Keratinocyte (primary cell): ENCODE data around the gene QRICH1. TPM values are rescaled to one million over a fixed set of nuclear protein-coding genes. Genes with fewer than 3 reads are reported as not detected.

Source experiments
- DNase-seq: peaks from one replicate; pipeline ENCODE4 v3.0.0-alpha.2; 2011; ENCODE audit warnings: low read depth, missing footprints, low spot score
- FAIRE-seq: peaks from 2 replicates; lab custom pipeline; 2011; peaks lifted over from hg19 to GRCh38; lab: Jason Lieb, UNC
- H2AFZ ChIP-seq: 2 replicates; pipeline ENCODE4 v1.6.0; 2012; ENCODE audit warnings: low read length, control low read depth, inconsistent platforms; ENCODE audit not compliant: control insufficient read depth
- H3K27ac ChIP-seq: 2 replicates; pipeline ENCODE4 v1.5.1; 2011; ENCODE audit warnings: low read length; ENCODE audit not compliant: control insufficient read depth, insufficient read depth
- H3K27me3 ChIP-seq: 3 replicates; pipeline ENCODE4 v1.6.0; 2011; ENCODE audit warnings: low read length; ENCODE audit not compliant: control insufficient read depth, insufficient read depth; ENCODE audit errors: extremely low read depth
- H3K36me3 ChIP-seq, 2 experiments: 2 replicates in 1 of 2; 3 replicates in 1 of 2; pipeline ENCODE4 v1.5.1; 2011; ENCODE audit warnings: low read length in 2 of 2, mild to moderate bottlenecking in 1 of 2; ENCODE audit not compliant: control insufficient read depth in 2 of 2, insufficient read depth in 2 of 2; ENCODE audit errors: extremely low read depth in 1 of 2
- H3K4me1 ChIP-seq: 3 replicates; pipeline ENCODE4 v1.5.1; 2011; ENCODE audit warnings: low read length; ENCODE audit not compliant: control insufficient read depth, insufficient read depth; ENCODE audit errors: extremely low read depth
- H3K4me2 ChIP-seq: 3 replicates; pipeline ENCODE4 v1.6.0; 2011; ENCODE audit warnings: low read depth, low read length; ENCODE audit not compliant: control insufficient read depth, insufficient read depth; ENCODE audit errors: extremely low read depth
- H3K4me3 ChIP-seq, 3 experiments: fragments of 200-600 bp in 1 of 3; sonication (generic) in 1 of 3; 2 replicates in 2 of 3; 3 replicates in 1 of 3; pipeline ENCODE4 v1.5.1; 2011 to 2016; ENCODE audit warnings: low read length in 3 of 3, mild to moderate bottlenecking in 3 of 3, control low read depth in 2 of 3, inconsistent platforms in 1 of 3, low read depth in 1 of 3, mixed read lengths in 1 of 3, mixed run types in 1 of 3, moderate library complexity in 1 of 3; ENCODE audit not compliant: control insufficient read depth in 2 of 3, insufficient read depth in 2 of 3; ENCODE audit errors: extremely low read depth in 1 of 3
- H3K79me2 ChIP-seq: 2 replicates; pipeline ENCODE4 v1.6.0; 2012; ENCODE audit warnings: low read length; ENCODE audit not compliant: control insufficient read depth, insufficient read depth
- H3K9ac ChIP-seq: 3 replicates; pipeline ENCODE4 v1.6.0; 2011; ENCODE audit warnings: low read length; ENCODE audit not compliant: control insufficient read depth, insufficient read depth; ENCODE audit errors: extremely low read depth
- H3K9me1 ChIP-seq: 3 replicates; pipeline ENCODE4 v1.6.0; 2011; ENCODE audit warnings: low read length; ENCODE audit not compliant: control insufficient read depth, insufficient read depth; ENCODE audit errors: extremely low read depth
- H3K9me3 ChIP-seq: 2 replicates; pipeline ENCODE4 v1.5.1; 2012; ENCODE audit warnings: low read depth, low read length; ENCODE audit not compliant: control insufficient read depth
- H4K20me1 ChIP-seq: 3 replicates; pipeline ENCODE4 v1.6.0; 2011; ENCODE audit warnings: low read length; ENCODE audit not compliant: control insufficient read depth, insufficient read depth; ENCODE audit errors: extremely low read depth
- EZH2 ChIP-seq: IDR thresholded peaks from one replicate; pipeline ENCODE4 v1.6.1; 2012; ENCODE audit warnings: inconsistent platforms, mild to moderate bottlenecking, low read length, moderate library complexity
- dilution Hi-C: fragments of 300-500 bp; cut with MboI; formaldehyde crosslinking; loops from one replicate; pipeline ENCODE4 v1.7.0; 2020; ENCODE audit warnings: low sequenced_read_pairs; ENCODE audit not compliant: extremely low pct_ligation_motif_present
- polyA plus RNA-seq, 5 experiments: library from polyadenylated mRNA; depleted of rRNA in 3 of 5; stranded (reverse) in 3 of 5; stranded (forward) in 1 of 5; unstranded in 1 of 5; fragments of >200 nt; gene quantifications; 1 replicate in 1 of 5; 2 replicates in 3 of 5; 3 replicates in 1 of 5; pipeline versions ENCODE4 v1.2.1 to v1.2.3, GENCODE V29; 2011 to 2012; ENCODE audit warnings: missing spikeins in 2 of 5, low read depth in 1 of 5, low replicate concordance in 1 of 5
- TF ChIP-seq, protein P1 (sequence below), 3 experiments: IDR thresholded peaks in 1 of 3; conservative IDR thresholded peaks in 1 of 3; optimal IDR thresholded peaks in 1 of 3; 2 replicates in 2 of 3; 3 replicates in 1 of 3; pipeline versions ENCODE3 to v1.5.1; 2011; ENCODE audit warnings: low read length in 3 of 3, mild to moderate bottlenecking in 3 of 3, moderate library complexity in 2 of 3, control low read depth in 1 of 3, inconsistent platforms in 1 of 3; ENCODE audit not compliant: insufficient read depth in 2 of 3; ENCODE audit errors: extremely low read depth in 1 of 3

Gene QRICH1
- polyA plus RNA-seq, 1 donor (not counting 4 experiments of a cell fraction or from before 2014, with no cell fraction given): 60.4 TPM

DNA sequence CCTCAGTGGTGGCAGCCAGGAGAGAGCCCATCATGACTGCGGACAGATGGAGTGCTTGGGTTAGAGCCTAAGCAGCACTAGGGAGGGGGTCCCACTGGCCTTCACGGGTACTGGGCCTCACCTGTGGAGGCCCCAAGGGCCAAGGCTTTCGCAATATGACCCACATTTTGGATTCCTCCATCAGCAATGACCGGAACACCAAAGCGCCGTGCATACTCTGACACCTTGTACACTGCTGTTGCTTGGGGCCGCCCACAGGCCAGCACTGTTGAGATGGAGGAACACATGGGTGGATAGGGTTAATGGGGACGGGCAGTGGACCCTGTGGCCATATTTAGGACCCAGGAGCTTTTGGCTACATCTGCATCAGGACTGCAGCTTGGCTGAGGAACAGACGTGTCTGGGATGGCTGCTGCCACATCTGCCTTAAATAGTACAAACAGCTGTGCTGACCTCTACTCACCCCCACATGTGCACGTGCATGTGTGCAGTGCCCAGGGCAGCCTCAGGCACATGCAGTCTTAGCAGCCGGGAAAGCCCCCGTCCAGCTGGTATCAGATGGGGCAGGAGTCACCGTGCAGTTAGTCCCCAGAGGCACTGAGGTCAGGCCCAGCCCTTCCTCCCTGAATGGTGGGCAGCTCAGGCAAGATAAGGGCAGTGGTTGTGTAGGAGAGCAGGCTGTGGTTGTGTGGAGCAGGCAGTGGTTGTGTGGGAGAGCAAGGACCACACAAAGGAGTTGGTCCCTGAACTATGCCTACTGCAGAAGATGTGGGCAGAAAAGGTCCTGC is 68.7 kb downstream of the QRICH1 start:
- Histone ChIP-seq H3K9ac (no peak overlapping the region), H3K79me2 (peaks cover 74% of the 10 kb centered on the region), H3K9me3 (no peaks in the 10 kb centered on the region), H3K4me3 (no peak overlapping the region), H4K20me1 (peaks cover 4% of the 10 kb centered on the region), H3K4me2 (no peak overlapping the region), H2AFZ (no peak overlapping the region), H3K27me3 (no peaks in the 10 kb centered on the region), H3K9me1 (peaks cover 3% of the 10 kb centered on the region), H3K27ac (no peak overlapping the region), H3K36me3 (peaks cover 29 to 52% of the 10 kb centered on the region in 2 experiments), H3K4me1 (peaks cover 31% of the 10 kb centered on the region)
- no peak for TF ChIP-seq EZH2
- TF ChIP-seq, protein P1, sequence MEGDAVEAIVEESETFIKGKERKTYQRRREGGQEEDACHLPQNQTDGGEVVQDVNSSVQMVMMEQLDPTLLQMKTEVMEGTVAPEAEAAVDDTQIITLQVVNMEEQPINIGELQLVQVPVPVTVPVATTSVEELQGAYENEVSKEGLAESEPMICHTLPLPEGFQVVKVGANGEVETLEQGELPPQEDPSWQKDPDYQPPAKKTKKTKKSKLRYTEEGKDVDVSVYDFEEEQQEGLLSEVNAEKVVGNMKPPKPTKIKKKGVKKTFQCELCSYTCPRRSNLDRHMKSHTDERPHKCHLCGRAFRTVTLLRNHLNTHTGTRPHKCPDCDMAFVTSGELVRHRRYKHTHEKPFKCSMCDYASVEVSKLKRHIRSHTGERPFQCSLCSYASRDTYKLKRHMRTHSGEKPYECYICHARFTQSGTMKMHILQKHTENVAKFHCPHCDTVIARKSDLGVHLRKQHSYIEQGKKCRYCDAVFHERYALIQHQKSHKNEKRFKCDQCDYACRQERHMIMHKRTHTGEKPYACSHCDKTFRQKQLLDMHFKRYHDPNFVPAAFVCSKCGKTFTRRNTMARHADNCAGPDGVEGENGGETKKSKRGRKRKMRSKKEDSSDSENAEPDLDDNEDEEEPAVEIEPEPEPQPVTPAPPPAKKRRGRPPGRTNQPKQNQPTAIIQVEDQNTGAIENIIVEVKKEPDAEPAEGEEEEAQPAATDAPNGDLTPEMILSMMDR (optimal IDR thresholded peaks at IDR 0.05 in 1 of 3, IDR thresholded peaks at IDR 0.05 in 1 of 3, conservative IDR thresholded peaks at IDR 0.05 in 1 of 3; ENCODE audit: extremely low read depth in 1 of 3, insufficient read depth in 2 of 3, low read length in 3 of 3): no peak
- dilution Hi-C loops: no loop called here
- DNase-seq (no peak), FAIRE-seq (no peak)

DNA sequence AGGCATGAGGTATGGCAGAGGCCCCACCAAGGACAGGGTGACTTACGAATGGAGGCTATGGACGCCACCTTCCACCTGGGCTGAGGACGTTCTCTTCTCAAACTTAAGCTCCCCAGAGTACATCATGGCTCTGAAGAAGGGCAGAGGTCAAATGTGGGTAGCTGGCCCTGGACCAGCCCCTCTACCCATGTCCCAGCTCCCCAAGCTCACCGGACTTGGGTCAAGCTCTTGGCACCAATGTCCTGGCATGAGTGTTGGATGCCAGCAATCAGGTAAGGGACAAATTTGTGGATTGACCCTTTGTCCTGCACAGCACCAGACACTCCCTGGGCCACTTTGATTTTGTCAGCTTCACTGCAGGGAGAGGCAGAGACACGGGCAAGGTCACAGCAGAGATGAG is 69.4 kb downstream of the QRICH1 start:
- no peaks in the 10 kb centered on the region for H3K9me3 ChIP-seq
- H3K4me2 ChIP-seq: no peak overlapping the region
- H3K27ac ChIP-seq: no peak overlapping the region
- FAIRE-seq (no peak), DNase-seq (no peak)
- peaks cover 4% of the 10 kb centered on the region for H4K20me1 ChIP-seq
- no peaks in the 10 kb centered on the region for H3K27me3 ChIP-seq
- dilution Hi-C loops: no loop called here
- peaks cover 29 to 52% of the 10 kb centered on the region in 2 experiments for H3K36me3 ChIP-seq
- peaks cover 38% of the 10 kb centered on the region for H3K4me1 ChIP-seq
- TF ChIP-seq, protein P1 (optimal IDR thresholded peaks at IDR 0.05 in 1 of 3, IDR thresholded peaks at IDR 0.05 in 1 of 3, conservative IDR thresholded peaks at IDR 0.05 in 1 of 3; ENCODE audit: extremely low read depth in 1 of 3, insufficient read depth in 2 of 3, low read length in 3 of 3): no peak
- TF ChIP-seq EZH2: no peak
- H2AFZ ChIP-seq: no peak overlapping the region
- peaks cover 81% of the 10 kb centered on the region for H3K79me2 ChIP-seq
- peaks cover 3% of the 10 kb centered on the region for H3K9me1 ChIP-seq
- no peak overlapping the region for H3K9ac ChIP-seq
- H3K4me3 ChIP-seq: no peak overlapping the region
